Kidney tubule cell (primary cell): ENCODE measurements around the gene MPDU1.
"Not testable (repeated sequence)": the region's sequence is repeated elsewhere in the genome, so short reads cannot be mapped to it uniquely, and the experiment has no call there.

Experiments
- DNase-seq: peaks from one replicate; pipeline ENCODE4 v3.0.0-alpha.2; 2018; ENCODE audit warnings: low spot score

The MPDU1 gene

GRCh38 chr17:7614425-7615264 is 31.0 kb downstream of the MPDU1 start, which contains the start of gene FXR2:
Gene FXR2 (minus strand): TSS chr17:7614897. CDS start chr17:7614532, 365 bp downstream.
- DNase-seq, result peak; percentile 100

GRCh38 chr17:7615265-7615747 is 31.7 kb downstream of the MPDU1 start:
- no peak for DNase-seq

- DNase-seq, result no peak
Measured at GRCh38 chr17:7618608-7619007, 35.0 kb downstream of the MPDU1 start.

GRCh38 chr17:7620835-7621234 is 37.2 kb downstream of the MPDU1 start:
- DNase-seq, result no peak

- DNase-seq, result no peak
Measured at GRCh38 chr17:7623661-7624060, 40.0 kb downstream of the MPDU1 start.

GRCh38 chr17:7625749-7626148 is 42.1 kb downstream of the MPDU1 start:
- DNase-seq, result not testable (repeated sequence)

- no peak for DNase-seq
Measured at GRCh38 chr17:7626307-7626706, 42.7 kb downstream of the MPDU1 start.

- DNase-seq, result no peak
Measured at GRCh38 chr17:7626956-7627249, 43.3 kb downstream of the MPDU1 start.

- DNase-seq, result peak; percentile 94
Measured at GRCh38 chr17:7627250-7628121, 43.8 kb downstream of the MPDU1 start, which contains the start of gene SAT2. Gene SAT2 (minus strand): TSS chr17:7627821. CDS start chr17:7627635, 186 bp downstream.

GRCh38 chr17:7629939-7630571 is 46.4 kb downstream of the MPDU1 start, which contains the start of gene SHBG:
Gene SHBG (plus strand): TSS chr17:7630135. CDS start chr17:7630173, 38 bp downstream.
- DNase-seq, result no peak

GRCh38 chr17:7631398-7632380 is 48.0 kb downstream of the MPDU1 start:
- no peak for DNase-seq

GRCh38 chr17:7632492-7632894 is 48.8 kb downstream of the MPDU1 start:
- peak; percentile 43 for DNase-seq

GRCh38 chr17:7633093-7633492 is 49.4 kb downstream of the MPDU1 start:
- DNase-seq, result no peak

GRCh38 chr17:7634384-7634783 is 50.7 kb downstream of the MPDU1 start:
- peak; percentile 33 for DNase-seq

- DNase-seq, result no peak
Measured at GRCh38 chr17:7636163-7636562, 52.5 kb downstream of the MPDU1 start.
